ENCODE data around the gene DMKN. TPM values are rescaled to one million over a fixed set of nuclear protein-coding genes. Genes with fewer than 3 reads are reported as not detected.

The DMKN gene
- total and polyA plus RNA-seq, 7 donors = 5.5 to 39.0 (median 15.8) TPM

DNA sequence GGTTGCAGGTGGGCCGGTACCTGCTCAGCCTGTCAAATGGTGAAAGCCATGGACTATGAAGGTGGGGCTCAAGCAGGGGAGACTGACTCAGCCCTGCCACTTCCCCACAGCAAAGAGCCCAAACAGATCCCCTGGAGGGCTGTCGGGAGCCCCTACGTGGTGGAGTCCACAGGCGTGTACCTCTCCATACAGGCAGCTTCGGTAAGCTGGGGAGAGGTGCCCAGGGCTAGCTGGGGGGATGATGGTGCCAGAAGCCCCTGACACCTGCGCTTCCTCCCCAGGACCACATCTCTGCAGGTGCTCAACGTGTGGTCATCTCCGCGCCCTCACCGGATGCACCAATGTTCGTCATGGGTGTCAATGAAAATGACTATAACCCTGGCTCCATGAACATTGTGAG, 28.8 kb upstream of the DMKN start:
- Histone ChIP-seq H3K4me3 (no peak overlapping the region), H3K27me3 (no peaks in the 10 kb centered on the region), H3K36me3 (peaks cover 0 to 6% (median 0%) of the 10 kb centered on the region in 4 donors), H3K4me1 (peaks cover 0 to 27% (median 24%) of the 10 kb centered on the region in 4 donors), H3K27ac (no peak overlapping the region), H3K9me3 (no peaks in the 10 kb centered on the region)
- no peak for DNase-seq
- TF ChIP-seq POLR2AphosphoS5 (IDR thresholded peaks at IDR 0.05) = no peak
- no peak for TF ChIP-seq POLR2A (IDR thresholded peaks at IDR 0.05)
- no peak for TF ChIP-seq EP300 (IDR thresholded peaks at IDR 0.05)
- TF ChIP-seq, protein P1, sequence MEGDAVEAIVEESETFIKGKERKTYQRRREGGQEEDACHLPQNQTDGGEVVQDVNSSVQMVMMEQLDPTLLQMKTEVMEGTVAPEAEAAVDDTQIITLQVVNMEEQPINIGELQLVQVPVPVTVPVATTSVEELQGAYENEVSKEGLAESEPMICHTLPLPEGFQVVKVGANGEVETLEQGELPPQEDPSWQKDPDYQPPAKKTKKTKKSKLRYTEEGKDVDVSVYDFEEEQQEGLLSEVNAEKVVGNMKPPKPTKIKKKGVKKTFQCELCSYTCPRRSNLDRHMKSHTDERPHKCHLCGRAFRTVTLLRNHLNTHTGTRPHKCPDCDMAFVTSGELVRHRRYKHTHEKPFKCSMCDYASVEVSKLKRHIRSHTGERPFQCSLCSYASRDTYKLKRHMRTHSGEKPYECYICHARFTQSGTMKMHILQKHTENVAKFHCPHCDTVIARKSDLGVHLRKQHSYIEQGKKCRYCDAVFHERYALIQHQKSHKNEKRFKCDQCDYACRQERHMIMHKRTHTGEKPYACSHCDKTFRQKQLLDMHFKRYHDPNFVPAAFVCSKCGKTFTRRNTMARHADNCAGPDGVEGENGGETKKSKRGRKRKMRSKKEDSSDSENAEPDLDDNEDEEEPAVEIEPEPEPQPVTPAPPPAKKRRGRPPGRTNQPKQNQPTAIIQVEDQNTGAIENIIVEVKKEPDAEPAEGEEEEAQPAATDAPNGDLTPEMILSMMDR (IDR thresholded peaks at IDR 0.05) = no peak
- 93 to 96% methylated on average over 11 of the region's 11 CpGs for WGBS, 2 donors
- intact Hi-C loops (cut with DNase I) = no loop called here

DNA sequence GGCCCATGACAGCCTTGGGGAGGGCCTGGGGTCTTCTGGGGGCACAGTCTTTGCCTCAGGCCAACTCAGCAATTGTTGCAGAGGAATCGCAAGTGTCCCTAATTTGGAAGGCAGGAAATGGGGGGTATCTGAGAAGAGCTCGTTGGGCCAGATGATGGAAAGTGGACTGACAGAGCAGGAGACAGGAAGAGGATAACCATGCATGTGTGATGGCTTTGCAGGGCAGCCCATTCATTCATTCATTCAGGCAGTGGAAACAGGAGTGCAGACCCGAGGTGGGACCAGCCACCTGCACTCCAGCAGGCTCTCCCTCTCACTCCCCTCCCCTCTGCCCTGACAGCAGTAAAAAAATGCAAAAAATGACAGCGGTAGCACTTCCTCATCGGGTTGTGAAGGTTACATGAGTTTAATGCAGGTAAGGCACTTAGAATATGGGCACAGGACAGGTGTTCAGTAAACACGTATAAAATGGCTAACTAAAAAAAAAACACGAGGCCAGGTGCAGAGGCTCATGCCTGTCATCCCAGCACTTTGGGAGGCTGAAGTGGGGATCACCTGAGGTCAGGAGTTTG, 27.0 kb upstream of the DMKN start:
- no peaks in the 10 kb centered on the region for H3K27me3 ChIP-seq
- TF ChIP-seq, protein P1 (IDR thresholded peaks at IDR 0.05) = no peak
- DNase-seq = no peak
- intact Hi-C loops (cut with DNase I) = no loop called here
- H3K9me3 ChIP-seq = no peaks in the 10 kb centered on the region
- H3K4me1 ChIP-seq = peaks cover 0 to 12% (median 9%) of the 10 kb centered on the region in 4 donors
- H3K36me3 ChIP-seq = no peaks in the 10 kb centered on the region
- H3K4me3 ChIP-seq = no peak overlapping the region
- no peak overlapping the region for H3K27ac ChIP-seq
- 45 to 54% methylated on average over 7 of the region's 7 CpGs for WGBS, 2 donors

DNA sequence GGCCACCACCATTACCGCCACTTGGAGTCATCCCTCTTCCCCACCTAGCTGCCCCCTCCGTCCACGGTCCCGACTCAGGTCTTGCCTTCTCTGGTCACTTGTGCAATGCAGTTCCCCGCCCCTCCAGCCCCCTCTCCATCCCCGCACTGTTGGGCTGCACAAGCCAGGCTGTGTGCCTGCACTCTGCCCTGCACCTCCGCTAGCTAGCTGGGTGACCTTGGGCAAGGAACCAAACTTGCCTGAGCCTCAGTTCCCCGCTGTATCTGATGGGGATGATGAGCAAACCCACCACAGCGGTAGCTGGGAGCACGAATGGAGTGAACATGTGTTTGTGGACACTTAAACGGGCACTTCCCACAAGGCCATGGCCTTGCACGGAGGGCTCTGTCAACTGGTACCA, 26.4 kb upstream of the DMKN start:
- intact Hi-C loops (cut with DNase I) = no loop called here
- no peak for DNase-seq
- Histone ChIP-seq H3K27ac (no peak overlapping the region), H3K4me1 (peaks cover 0 to 10% (median 8%) of the 10 kb centered on the region in 4 donors), H3K9me3 (no peaks in the 10 kb centered on the region), H3K27me3 (peaks cover 0 to 6% (median 0%) of the 10 kb centered on the region in 3 donors), H3K36me3 (no peaks in the 10 kb centered on the region), H3K4me3 (no peak overlapping the region)
- 95 to 96% methylated on average over 12 of the region's 12 CpGs for WGBS, 2 donors
- TF ChIP-seq POLR2AphosphoS5 (IDR thresholded peaks at IDR 0.05) = no peak
- TF ChIP-seq, protein P1 (IDR thresholded peaks at IDR 0.05) = no peak
- TF ChIP-seq EP300 (IDR thresholded peaks at IDR 0.05) = no peak
- TF ChIP-seq POLR2A (IDR thresholded peaks at IDR 0.05) = no peak

DNA sequence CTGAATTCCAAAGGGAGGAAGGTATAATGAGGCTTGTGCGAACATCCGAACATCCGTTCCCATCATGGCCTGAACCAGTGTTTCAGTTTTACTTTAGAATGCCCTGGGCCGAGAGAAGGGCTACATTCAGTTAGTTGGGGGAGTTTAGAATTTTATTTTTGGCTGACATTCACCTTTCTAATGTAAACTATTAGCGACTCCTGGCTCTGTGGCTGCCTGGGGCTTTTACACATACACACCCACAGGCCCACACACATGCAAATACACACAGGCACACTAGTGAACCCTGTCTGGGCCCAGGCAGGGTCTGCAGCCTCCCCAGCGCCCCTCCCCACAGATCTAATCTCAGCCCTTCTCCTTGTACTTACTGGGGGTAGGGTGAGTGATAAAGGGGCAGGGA, 25.9 kb upstream of the DMKN start:
- no peak overlapping the region for H3K4me3 ChIP-seq
- H3K9me3 ChIP-seq = no peaks in the 10 kb centered on the region
- H3K4me1 ChIP-seq = peaks cover 0 to 5% (median 3%) of the 10 kb centered on the region in 4 donors
- H3K27me3 ChIP-seq = peaks cover 0 to 11% (median 4%) of the 10 kb centered on the region in 3 donors
- TF ChIP-seq POLR2A (IDR thresholded peaks at IDR 0.05) = no peak
- TF ChIP-seq POLR2AphosphoS5 (IDR thresholded peaks at IDR 0.05) = no peak
- TF ChIP-seq, protein P1 (IDR thresholded peaks at IDR 0.05) = no peak
- no peak for TF ChIP-seq EP300 (IDR thresholded peaks at IDR 0.05)
- H3K27ac ChIP-seq = no peak overlapping the region
- no peak for DNase-seq
- WGBS, 2 donors = 78 to 83% methylated on average over 6 of the region's 6 CpGs
- no peaks in the 10 kb centered on the region for H3K36me3 ChIP-seq
- intact Hi-C loops (cut with DNase I) = no loop called here
